OCI-M2 (cell line): ENCODE data around the gene KIR3DL3.
"Not testable (repeated sequence)": the region's sequence is repeated elsewhere in the genome, so short reads cannot be mapped to it uniquely, and the experiment has no call there.

ENCODE experiments used
- DNase-seq: peaks from one replicate; lab custom pipeline; 2025; ENCODE audit not compliant: unreplicated experiment; lab: John Stamatoyannopoulos, UW

Gene KIR3DL3

GRCh38 chr19:54775830-54776229, 51.6 kb downstream of the KIR3DL3 start:
- DNase-seq: not testable (repeated sequence)

- DNase-seq: not testable (repeated sequence)
Observed at GRCh38 chr19:54777851-54778250, 53.6 kb downstream of the KIR3DL3 start.

GRCh38 chr19:54778896-54779295, 54.7 kb downstream of the KIR3DL3 start:
- DNase-seq: not testable (repeated sequence)

GRCh38 chr19:54782916-54783315, 58.7 kb downstream of the KIR3DL3 start:
- DNase-seq: not testable (repeated sequence)
